Measurements from ENCODE around the gene TNFRSF25.

Gene TNFRSF25

GRCh38 chr1:6505367-6506209 lies 39.6 kb upstream of the TNFRSF25 start:
- Histone ChIP-seq H3K36me3 (ENCODE audit: control insufficient read depth, insufficient read depth, low read length) (no peaks in the 10 kb centered on the region), H3K4me3 (replicated peaks; ENCODE audit: low read depth, low read length) (no peak overlapping the region), H3K27me3 (replicated peaks; ENCODE audit: control insufficient read depth, insufficient read depth, low read length) (no peaks in the 10 kb centered on the region; the same call in 1 of the 2 replicates)
- TF ChIP-seq CTCF (IDR thresholded peaks at IDR 0.05; ENCODE audit: insufficient read depth, low read length, poor library complexity, severe bottlenecking) = no peak
- no peak for DNase-seq (ENCODE audit: extremely low read depth, insufficient read length)

GRCh38 chr1:6504887-6505286 lies 38.9 kb upstream of the TNFRSF25 start:
- no peaks in the 10 kb centered on the region for H3K36me3 ChIP-seq (ENCODE audit: control insufficient read depth, insufficient read depth, low read length)
- H3K27me3 ChIP-seq (replicated peaks; ENCODE audit: control insufficient read depth, insufficient read depth, low read length) = no peaks in the 10 kb centered on the region; the same call in 1 of the 2 replicates
- H3K4me3 ChIP-seq (replicated peaks; ENCODE audit: low read depth, low read length) = no peak overlapping the region
- TF ChIP-seq CTCF (IDR thresholded peaks at IDR 0.05; ENCODE audit: insufficient read depth, low read length, poor library complexity, severe bottlenecking) = no peak
- no peak for DNase-seq (ENCODE audit: extremely low read depth, insufficient read length)

GRCh38 chr1:6503884-6504602 lies 38.1 kb upstream of the TNFRSF25 start:
- H3K36me3 ChIP-seq (ENCODE audit: control insufficient read depth, insufficient read depth, low read length) = no peaks in the 10 kb centered on the region
- no peak for TF ChIP-seq CTCF (IDR thresholded peaks at IDR 0.05; ENCODE audit: insufficient read depth, low read length, poor library complexity, severe bottlenecking)
- no peak overlapping the region for H3K4me3 ChIP-seq (replicated peaks; ENCODE audit: low read depth, low read length)
- no peak for DNase-seq (ENCODE audit: extremely low read depth, insufficient read length)
- no peaks in the 10 kb centered on the region for H3K27me3 ChIP-seq (replicated peaks; ENCODE audit: control insufficient read depth, insufficient read depth, low read length)

- Histone ChIP-seq H3K27me3 (replicated peaks; ENCODE audit: control insufficient read depth, insufficient read depth, low read length) (no peaks in the 10 kb centered on the region; the same call in 1 of the 2 replicates), H3K4me3 (replicated peaks; ENCODE audit: low read depth, low read length) (no peak overlapping the region), H3K36me3 (ENCODE audit: control insufficient read depth, insufficient read depth, low read length) (no peaks in the 10 kb centered on the region)
- DNase-seq (ENCODE audit: extremely low read depth, insufficient read length) = no peak
- no peak for TF ChIP-seq CTCF (IDR thresholded peaks at IDR 0.05; ENCODE audit: insufficient read depth, low read length, poor library complexity, severe bottlenecking)
Observed at GRCh38 chr1:6502000-6502891, 36.3 kb upstream of the TNFRSF25 start.

- no peaks in the 10 kb centered on the region; the same call in 1 of the 2 replicates for H3K27me3 ChIP-seq (replicated peaks; ENCODE audit: control insufficient read depth, insufficient read depth, low read length)
- no peaks in the 10 kb centered on the region for H3K36me3 ChIP-seq (ENCODE audit: control insufficient read depth, insufficient read depth, low read length)
- TF ChIP-seq CTCF (IDR thresholded peaks at IDR 0.05; ENCODE audit: insufficient read depth, low read length, poor library complexity, severe bottlenecking) = no peak
- DNase-seq (ENCODE audit: extremely low read depth, insufficient read length) = no peak
- H3K4me3 ChIP-seq (replicated peaks; ENCODE audit: low read depth, low read length) = no peak overlapping the region
Observed at GRCh38 chr1:6501279-6501813, 35.4 kb upstream of the TNFRSF25 start.

Measured in GM06990 (cell line).